ENCODE measurements around the gene IFIT5.
"Not testable (repeated sequence)": the region's sequence is repeated elsewhere in the genome, so short reads cannot be mapped to it uniquely, and the experiment has no call there.

The IFIT5 gene

GRCh38 chr10:89438525-89438924, 24.2 kb downstream of the IFIT5 start:
- H3K9me3 ChIP-seq (ENCODE audit: control insufficient read depth in 2 of 2, low read length in 2 of 2), result no peaks in the 10 kb centered on the region
- H3K4me1 ChIP-seq (ENCODE audit: control insufficient read depth, insufficient read depth, low read length), result no peaks in the 10 kb centered on the region
- no peak overlapping the region for H3K4me3 ChIP-seq (ENCODE audit: low read length in 2 of 2)
- no peaks in the 10 kb centered on the region for H3K27me3 ChIP-seq (ENCODE audit: control insufficient read depth in 1 of 2, insufficient read depth in 2 of 2, low read length in 2 of 2)
- H3K36me3 ChIP-seq (ENCODE audit: control insufficient read depth in 2 of 2, insufficient read depth in 2 of 2, low read length in 2 of 2), result no peaks in the 10 kb centered on the region
- no peak overlapping the region for H3K9ac ChIP-seq (ENCODE audit: low read length in 2 of 2)
- no peak overlapping the region for H3K27ac ChIP-seq (ENCODE audit: low read length)

- Histone ChIP-seq H3K27ac (ENCODE audit: low read length) (no peak overlapping the region), H3K9ac (ENCODE audit: low read length in 2 of 2) (no peak overlapping the region), H3K4me1 (ENCODE audit: control insufficient read depth, insufficient read depth, low read length) (no peaks in the 10 kb centered on the region), H3K27me3 (ENCODE audit: control insufficient read depth in 1 of 2, insufficient read depth in 2 of 2, low read length in 2 of 2) (no peaks in the 10 kb centered on the region), H3K9me3 (ENCODE audit: control insufficient read depth in 2 of 2, low read length in 2 of 2) (peaks cover 0 to 6% of the 10 kb centered on the region in 2 donors), H3K36me3 (ENCODE audit: control insufficient read depth in 2 of 2, insufficient read depth in 2 of 2, low read length in 2 of 2) (no peaks in the 10 kb centered on the region), H3K4me3 (ENCODE audit: low read length in 2 of 2) (no peak overlapping the region)
Measured at GRCh38 chr10:89440226-89441009, 26.1 kb downstream of the IFIT5 start.

DNA sequence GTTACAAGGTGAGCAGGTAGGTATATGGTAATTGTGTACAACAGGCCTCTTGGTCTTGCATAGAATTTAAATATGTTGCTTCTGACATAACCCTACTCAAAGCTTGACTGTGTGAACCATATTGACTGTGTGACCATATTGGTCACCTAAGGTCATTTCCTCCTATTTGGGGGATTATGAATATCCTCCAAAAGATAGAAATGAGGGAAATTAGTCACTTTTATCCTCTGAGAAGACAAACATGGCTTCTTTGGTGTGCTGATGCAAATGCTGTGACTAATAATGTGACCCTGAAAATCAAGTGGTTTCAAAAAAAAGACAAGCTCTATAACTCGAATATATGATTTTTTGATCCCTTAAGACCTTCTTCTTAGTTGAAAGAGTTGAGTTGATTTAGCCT, 27.9 kb downstream of the IFIT5 start:
- no peak overlapping the region for H3K9ac ChIP-seq (ENCODE audit: low read length in 2 of 2)
- no peaks in the 10 kb centered on the region for H3K4me1 ChIP-seq (ENCODE audit: control insufficient read depth, insufficient read depth, low read length)
- no peaks in the 10 kb centered on the region for H3K36me3 ChIP-seq (ENCODE audit: control insufficient read depth in 2 of 2, insufficient read depth in 2 of 2, low read length in 2 of 2)
- no peaks in the 10 kb centered on the region for H3K27me3 ChIP-seq (ENCODE audit: control insufficient read depth in 1 of 2, insufficient read depth in 2 of 2, low read length in 2 of 2)
- H3K4me3 ChIP-seq (ENCODE audit: low read length in 2 of 2), result no peak overlapping the region
- H3K9me3 ChIP-seq (ENCODE audit: control insufficient read depth in 2 of 2, low read length in 2 of 2), result peaks cover 0 to 6% of the 10 kb centered on the region in 2 donors
- no peak overlapping the region for H3K27ac ChIP-seq (ENCODE audit: low read length)

DNA sequence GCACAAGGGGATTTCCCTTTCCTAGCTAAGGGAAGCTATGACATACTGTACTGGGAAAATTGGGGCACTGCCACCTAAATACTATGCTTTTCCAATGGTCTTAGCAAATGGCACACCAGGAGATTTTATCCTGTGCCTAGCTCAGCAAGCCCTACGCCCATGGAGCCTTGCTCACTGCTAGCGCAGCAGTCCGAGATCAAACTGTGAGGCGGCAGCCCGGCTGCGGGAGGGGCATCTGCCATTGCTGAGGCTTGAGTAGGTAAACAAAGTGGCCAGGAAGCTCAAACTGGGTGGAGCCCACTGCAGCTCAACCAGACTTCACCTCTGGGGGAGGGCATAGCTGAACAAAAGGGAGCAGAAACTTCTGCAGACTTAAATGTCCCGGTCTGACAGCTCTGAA, 30.5 kb downstream of the IFIT5 start:
- not testable (repeated sequence) for H3K4me3 ChIP-seq (ENCODE audit: low read length in 2 of 2); H3K36me3 ChIP-seq (ENCODE audit: control insufficient read depth in 2 of 2, insufficient read depth in 2 of 2, low read length in 2 of 2); H3K27ac ChIP-seq (ENCODE audit: low read length); H3K9ac ChIP-seq (ENCODE audit: low read length in 2 of 2); H3K9me3 ChIP-seq (ENCODE audit: control insufficient read depth in 2 of 2, low read length in 2 of 2); H3K4me1 ChIP-seq (ENCODE audit: control insufficient read depth, insufficient read depth, low read length); H3K27me3 ChIP-seq (ENCODE audit: control insufficient read depth in 1 of 2, insufficient read depth in 2 of 2, low read length in 2 of 2)

DNA sequence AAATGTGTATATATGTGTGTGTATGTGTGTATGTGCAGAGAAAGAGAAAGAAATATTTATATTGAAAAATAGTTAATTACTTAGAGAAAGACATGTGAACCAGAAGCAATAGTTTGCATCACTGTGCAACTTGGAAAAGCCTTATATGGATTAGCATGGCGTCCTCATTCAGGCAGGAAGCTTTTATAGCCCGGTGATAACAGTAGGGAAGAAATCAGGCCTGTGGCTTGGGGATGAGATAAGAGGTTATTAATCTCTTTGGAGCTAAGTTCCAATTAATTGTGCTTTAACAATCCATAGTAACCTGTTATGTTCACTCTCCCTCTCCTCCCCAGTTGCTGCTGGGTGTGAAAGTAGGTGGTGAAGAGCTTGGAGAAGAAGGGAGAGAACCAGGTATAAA, 36.5 kb downstream of the IFIT5 start:
- no peaks in the 10 kb centered on the region for H3K36me3 ChIP-seq (ENCODE audit: control insufficient read depth in 2 of 2, insufficient read depth in 2 of 2, low read length in 2 of 2)
- no peak overlapping the region for H3K4me3 ChIP-seq (ENCODE audit: low read length in 2 of 2)
- H3K27me3 ChIP-seq (ENCODE audit: control insufficient read depth in 1 of 2, insufficient read depth in 2 of 2, low read length in 2 of 2), result no peaks in the 10 kb centered on the region
- H3K4me1 ChIP-seq (ENCODE audit: control insufficient read depth, insufficient read depth, low read length), result no peaks in the 10 kb centered on the region
- no peak overlapping the region for H3K9ac ChIP-seq (ENCODE audit: low read length in 2 of 2)
- no peaks in the 10 kb centered on the region for H3K9me3 ChIP-seq (ENCODE audit: control insufficient read depth in 2 of 2, low read length in 2 of 2)
- H3K27ac ChIP-seq (ENCODE audit: low read length), result no peak overlapping the region

- H3K27ac ChIP-seq (ENCODE audit: low read length), result no peak overlapping the region
- no peaks in the 10 kb centered on the region for H3K36me3 ChIP-seq (ENCODE audit: control insufficient read depth in 2 of 2, insufficient read depth in 2 of 2, low read length in 2 of 2)
- no peaks in the 10 kb centered on the region for H3K27me3 ChIP-seq (ENCODE audit: control insufficient read depth in 1 of 2, insufficient read depth in 2 of 2, low read length in 2 of 2)
- H3K9ac ChIP-seq (ENCODE audit: low read length in 2 of 2), result no peak overlapping the region
- H3K4me1 ChIP-seq (ENCODE audit: control insufficient read depth, insufficient read depth, low read length), result no peaks in the 10 kb centered on the region
- no peak overlapping the region for H3K4me3 ChIP-seq (ENCODE audit: low read length in 2 of 2)
- H3K9me3 ChIP-seq (ENCODE audit: control insufficient read depth in 2 of 2, low read length in 2 of 2), result no peaks in the 10 kb centered on the region
Measured at GRCh38 chr10:89452193-89452592, 37.8 kb downstream of the IFIT5 start.

DNA sequence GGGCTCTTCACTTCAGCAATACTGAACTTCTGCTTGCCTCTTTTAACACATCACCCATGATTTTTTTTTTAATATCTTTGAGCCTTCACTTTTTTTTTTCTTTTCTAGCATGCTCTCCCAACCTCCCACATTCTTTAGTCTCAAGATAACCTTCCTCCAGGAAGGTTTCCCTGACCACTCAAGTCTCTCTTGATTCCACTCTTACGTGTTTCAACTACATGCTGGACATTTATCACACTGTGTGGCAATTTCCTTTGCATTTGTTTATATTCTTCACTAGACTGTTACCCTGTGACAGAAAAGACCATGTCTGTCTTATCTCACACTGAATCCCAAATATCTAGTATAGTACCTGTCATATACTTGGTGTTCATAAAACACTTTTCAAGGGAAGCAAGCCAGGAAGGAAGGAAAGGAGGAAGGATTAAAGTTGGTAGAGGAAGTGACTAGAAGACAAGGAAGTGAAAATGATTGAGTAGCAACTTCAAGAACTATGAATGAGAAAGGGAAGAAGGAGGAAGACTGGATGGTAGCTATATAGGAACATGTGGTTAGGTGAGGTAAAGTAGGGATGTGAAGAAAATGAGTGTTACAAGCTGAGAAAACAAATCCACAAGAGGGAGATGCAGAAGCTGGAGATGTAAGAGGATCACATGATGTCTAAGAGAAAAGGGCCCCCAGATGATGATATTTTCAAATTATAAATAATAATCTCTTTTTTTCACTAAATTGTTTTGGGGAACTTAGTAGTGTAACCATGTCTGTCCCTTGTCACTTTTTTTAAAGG, 40.4 kb downstream of the IFIT5 start:
- Histone ChIP-seq H3K36me3 (ENCODE audit: control insufficient read depth in 2 of 2, insufficient read depth in 2 of 2, low read length in 2 of 2) (no peaks in the 10 kb centered on the region), H3K9ac (ENCODE audit: low read length in 2 of 2) (no peak overlapping the region), H3K4me1 (ENCODE audit: control insufficient read depth, insufficient read depth, low read length) (no peaks in the 10 kb centered on the region), H3K27ac (ENCODE audit: low read length) (no peak overlapping the region), H3K27me3 (ENCODE audit: control insufficient read depth in 1 of 2, insufficient read depth in 2 of 2, low read length in 2 of 2) (no peaks in the 10 kb centered on the region), H3K4me3 (ENCODE audit: low read length in 2 of 2) (no peak overlapping the region), H3K9me3 (ENCODE audit: control insufficient read depth in 2 of 2, low read length in 2 of 2) (no peaks in the 10 kb centered on the region)

DNA sequence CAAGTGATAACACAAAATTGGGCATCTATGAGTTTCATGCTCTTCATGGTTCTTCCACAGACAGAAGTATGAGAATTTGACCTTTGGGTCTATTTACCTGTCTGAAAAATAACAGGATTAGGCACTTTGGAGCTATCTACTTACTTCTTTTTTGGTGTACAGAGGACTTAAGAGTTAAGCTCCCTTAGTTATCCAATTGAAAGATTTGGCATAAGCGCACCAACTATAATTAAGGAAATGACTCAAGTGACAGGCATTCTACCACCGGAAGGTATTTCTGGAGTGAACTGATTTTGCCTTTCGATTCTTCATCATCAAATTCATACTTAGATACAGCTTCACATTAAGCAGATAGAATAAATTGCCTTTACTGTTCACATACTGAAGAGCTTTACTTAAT, 43.9 kb downstream of the IFIT5 start:
- Histone ChIP-seq H3K4me1 (ENCODE audit: control insufficient read depth, insufficient read depth, low read length) (no peaks in the 10 kb centered on the region), H3K27ac (ENCODE audit: low read length) (no peak overlapping the region), H3K4me3 (ENCODE audit: low read length in 2 of 2) (no peak overlapping the region), H3K9ac (ENCODE audit: low read length in 2 of 2) (no peak overlapping the region), H3K9me3 (ENCODE audit: control insufficient read depth in 2 of 2, low read length in 2 of 2) (no peaks in the 10 kb centered on the region), H3K36me3 (ENCODE audit: control insufficient read depth in 2 of 2, insufficient read depth in 2 of 2, low read length in 2 of 2) (no peaks in the 10 kb centered on the region), H3K27me3 (ENCODE audit: control insufficient read depth in 1 of 2, insufficient read depth in 2 of 2, low read length in 2 of 2) (no peaks in the 10 kb centered on the region)

DNA sequence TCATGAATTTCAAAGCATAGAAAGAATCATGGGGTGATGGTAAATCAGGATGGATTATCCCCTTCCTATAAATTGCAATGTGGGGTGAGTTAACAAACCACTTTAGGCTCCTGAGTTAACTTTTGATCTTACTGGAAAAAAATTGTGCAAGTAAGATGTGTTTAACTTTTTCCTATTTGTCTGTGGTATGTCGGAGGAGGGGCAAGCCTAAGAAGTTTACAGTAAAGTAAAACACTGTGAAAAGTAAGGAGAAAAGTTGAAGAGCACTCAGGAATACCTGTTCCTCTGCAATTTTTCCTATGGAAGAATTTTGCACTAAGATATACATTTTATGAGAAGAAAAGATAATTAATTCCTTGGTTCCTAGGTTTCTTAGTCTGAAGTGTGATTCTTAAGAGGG, 44.4 kb downstream of the IFIT5 start:
- Histone ChIP-seq H3K27me3 (ENCODE audit: control insufficient read depth in 1 of 2, insufficient read depth in 2 of 2, low read length in 2 of 2) (no peaks in the 10 kb centered on the region), H3K27ac (ENCODE audit: low read length) (no peak overlapping the region), H3K36me3 (ENCODE audit: control insufficient read depth in 2 of 2, insufficient read depth in 2 of 2, low read length in 2 of 2) (no peaks in the 10 kb centered on the region), H3K9ac (ENCODE audit: low read length in 2 of 2) (no peak overlapping the region), H3K4me1 (ENCODE audit: control insufficient read depth, insufficient read depth, low read length) (no peaks in the 10 kb centered on the region), H3K4me3 (ENCODE audit: low read length in 2 of 2) (no peak overlapping the region), H3K9me3 (ENCODE audit: control insufficient read depth in 2 of 2, low read length in 2 of 2) (no peaks in the 10 kb centered on the region)

DNA sequence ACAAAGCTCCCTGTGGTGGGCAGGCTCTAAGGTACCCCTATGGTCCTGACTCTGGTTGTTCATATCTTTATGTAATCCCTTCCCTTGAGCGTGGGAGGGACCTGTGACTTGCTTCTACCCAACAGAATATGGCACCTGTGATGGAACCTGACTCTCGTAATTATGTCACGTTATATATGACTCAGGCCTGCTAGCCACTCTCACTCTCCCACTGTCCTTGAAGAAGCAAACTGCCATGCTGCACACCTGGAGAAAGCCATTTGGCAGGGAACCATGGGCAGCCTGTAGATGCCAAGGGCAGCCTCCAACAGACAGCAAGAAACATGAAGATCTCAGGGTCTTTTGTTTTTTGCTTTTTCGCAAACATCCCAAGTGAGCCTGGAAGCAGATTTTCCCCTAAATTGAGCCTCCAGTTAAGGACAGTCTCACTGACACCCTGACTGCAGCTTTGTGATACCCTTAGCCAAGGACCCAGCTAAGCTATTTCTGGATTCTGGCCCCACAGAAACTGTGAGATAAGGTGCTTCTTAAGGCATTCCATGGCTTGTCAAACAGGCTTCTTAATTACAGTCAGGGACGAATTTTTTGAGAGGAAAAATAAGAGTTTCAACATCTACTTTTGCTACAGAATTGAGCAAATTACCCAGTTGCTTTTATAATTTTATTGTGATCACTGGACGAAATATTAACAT, 49.6 kb downstream of the IFIT5 start:
- Histone ChIP-seq H3K9ac (ENCODE audit: low read length in 2 of 2) (no peak overlapping the region), H3K4me3 (ENCODE audit: low read length in 2 of 2) (no peak overlapping the region), H3K36me3 (ENCODE audit: control insufficient read depth in 2 of 2, insufficient read depth in 2 of 2, low read length in 2 of 2) (no peaks in the 10 kb centered on the region), H3K27ac (ENCODE audit: low read length) (no peak overlapping the region), H3K9me3 (ENCODE audit: control insufficient read depth in 2 of 2, low read length in 2 of 2) (no peaks in the 10 kb centered on the region), H3K27me3 (ENCODE audit: control insufficient read depth in 1 of 2, insufficient read depth in 2 of 2, low read length in 2 of 2) (no peaks in the 10 kb centered on the region), H3K4me1 (ENCODE audit: control insufficient read depth, insufficient read depth, low read length) (no peaks in the 10 kb centered on the region)

Measured in stomach smooth muscle (tissue), 2 donors.